Subcutaneous adipose tissue (tissue), 4 donors: ENCODE results near the gene CLIP3. TPM values are rescaled to one million over a fixed set of nuclear protein-coding genes. Genes with fewer than 3 reads are reported as not detected.

Experiments
- CTCF ChIP-seq: fragments of 450-650 bp; IDR thresholded peaks from one replicate; pipeline ENCODE4 v1.5.1; 2016; ENCODE audit warnings: low read depth, mild to moderate bottlenecking, control low read depth, antibody characterized with exemption, moderate library complexity
- total RNA-seq, 4 donors: library from RNA; depleted of rRNA; stranded (reverse); fragments of >200 nt; gene quantifications; one replicate each; pipeline ENCODE4 v1.1.0, GENCODE V29; 2016

Gene CLIP3
- total RNA-seq, 4 donors from 2014 or later: 3.8 to 11.9 (median 8.4) TPM

- TF ChIP-seq CTCF: no peak
These were observed 55.0 kb downstream of the CLIP3 start for GRCh38 chr19:35977446-35978222.

GRCh38 chr19:35975608-35976214 is 57.0 kb downstream of the CLIP3 start:
- no peak for TF ChIP-seq CTCF

- no peak for TF ChIP-seq CTCF
These were observed 59.2 kb downstream of the CLIP3 start for GRCh38 chr19:35973487-35973886.

- no peak for TF ChIP-seq CTCF
These were observed 65.9 kb downstream of the CLIP3 start for GRCh38 chr19:35966771-35967170.

Other genes starting within 250 kb of the CLIP3 start
- not detected for gene PRODH2, start 220.0 kb downstream of the CLIP3 start, total RNA-seq
- not detected for gene NPHS1, start 180.4 kb downstream of the CLIP3 start, total RNA-seq
- not detected for gene KIRREL2, start 176.0 kb downstream of the CLIP3 start, total RNA-seq
- 1 to 10 TPM in 2 of 4 donors, not detected in 2; 1.2 to 1.3 TPM for gene APLP1, start 164.3 kb downstream of the CLIP3 start, total RNA-seq
- 10 to 100 TPM in 3 of 4 donors, 1 to 10 TPM in 1; 6.8 to 23.3 (median 13.6) TPM for gene NFKBID, start 132.3 kb downstream of the CLIP3 start, total RNA-seq
- gene HCST, start 130.3 kb downstream of the CLIP3 start, total RNA-seq: 10 to 100 TPM in 1 of 4 donors, 1 to 10 TPM in 2, not detected in 1; 2.9 to 72.6 (median 4.7) TPM
- gene TYROBP, start 124.6 kb downstream of the CLIP3 start, total RNA-seq: 1,000 to 10,000 TPM in 1 of 4 donors, 100 to 1,000 TPM in 2, 10 to 100 TPM in 1; 99.8 to 1,341 (median 209) TPM
- gene LRFN3, start 96.5 kb downstream of the CLIP3 start, total RNA-seq: 1 to 10 TPM; 2.5 to 6.6 (median 4.3) TPM
- gene SDHAF1, start 37.7 kb downstream of the CLIP3 start, total RNA-seq: 10 to 100 TPM in 3 of 4 donors, 1 to 10 TPM in 1; 8.6 to 59.9 (median 42.5) TPM
- gene SYNE4, start 24.1 kb downstream of the CLIP3 start, total RNA-seq: 1 to 10 TPM in 1 of 4 donors, not detected in 3; 1.5 TPM
- 10 to 100 TPM; 16.7 to 31.1 (median 18.6) TPM for gene ALKBH6, start 18.7 kb downstream of the CLIP3 start, total RNA-seq
- 10 to 100 TPM in 1 of 4 donors, 1 to 10 TPM in 3; 2.9 to 10.5 (median 9.3) TPM for gene THAP8, start 21.4 kb upstream of the CLIP3 start, total RNA-seq
- 1 to 10 TPM in 1 of 4 donors, under 1 TPM in 2, not detected in 1; 0.34 to 1.1 (median 0.44) TPM for gene WDR62, start 22.0 kb upstream of the CLIP3 start, total RNA-seq
- gene OVOL3, start 78.3 kb upstream of the CLIP3 start, total RNA-seq: not detected
- 10 to 100 TPM; 31.3 to 76.1 (median 35.5) TPM for gene POLR2I, start 82.0 kb upstream of the CLIP3 start, total RNA-seq
- gene TBCB, start 82.6 kb upstream of the CLIP3 start, total RNA-seq: 100 to 1,000 TPM in 2 of 4 donors, 10 to 100 TPM in 2; 89.8 to 132 (median 111) TPM
- gene CAPNS1, start 107.2 kb upstream of the CLIP3 start, total RNA-seq: 100 to 1,000 TPM; 211 to 331 (median 247) TPM
- 100 to 1,000 TPM in 1 of 4 donors, 10 to 100 TPM in 3; 18.2 to 111 (median 72.9) TPM for gene COX7A1, start 119.6 kb upstream of the CLIP3 start, total RNA-seq
- gene ZNF565, start 181.8 kb upstream of the CLIP3 start, total RNA-seq: 1 to 10 TPM; 2.9 to 6.6 (median 5.1) TPM
- 10 to 100 TPM; 39.1 to 76.4 (median 69.2) TPM for gene ZNF146, start 182.2 kb upstream of the CLIP3 start, total RNA-seq